ENCODE measurements around the gene ZNF697.
"Not testable (repeated sequence)": the region's sequence is repeated elsewhere in the genome, so short reads cannot be mapped to it uniquely, and the experiment has no call there.

Gene ZNF697

GRCh38 chr1:119631433-119632102 is 16.5 kb downstream of the ZNF697 start:
- Histone ChIP-seq H3K9me3 (ENCODE audit: control insufficient read depth, insufficient read depth, low read depth, low read length) (no peaks in the 10 kb centered on the region), H3K36me3 (ENCODE audit: control insufficient read depth, insufficient read depth, low read length) (peaks cover 14% of the 10 kb centered on the region; the same call in 1 of the 2 replicates), H3K27me3 (ENCODE audit: control insufficient read depth, insufficient read depth, low read length) (no peaks in the 10 kb centered on the region), H3K27ac (ENCODE audit: low read depth, low read length) (no peak overlapping the region), H3K4me1 (ENCODE audit: control insufficient read depth, insufficient read depth, low read length) (peaks cover 19% of the 10 kb centered on the region), H3K9ac (ENCODE audit: low read length) (no peak overlapping the region), H3K4me3 (ENCODE audit: low read depth, low read length) (peak overlapping the region; percentile 21; the same call in 1 of the 2 replicates)

GRCh38 chr1:119631086-119631432 is 17.0 kb downstream of the ZNF697 start:
- no peak overlapping the region; the same call in 1 of the 2 replicates for H3K4me3 ChIP-seq (ENCODE audit: low read depth, low read length)
- no peak overlapping the region for H3K27ac ChIP-seq (ENCODE audit: low read depth, low read length)
- H3K4me1 ChIP-seq (ENCODE audit: control insufficient read depth, insufficient read depth, low read length): peaks cover 19% of the 10 kb centered on the region
- no peak overlapping the region for H3K9ac ChIP-seq (ENCODE audit: low read length)
- no peaks in the 10 kb centered on the region for H3K27me3 ChIP-seq (ENCODE audit: control insufficient read depth, insufficient read depth, low read length)
- no peaks in the 10 kb centered on the region for H3K9me3 ChIP-seq (ENCODE audit: control insufficient read depth, insufficient read depth, low read depth, low read length)
- H3K36me3 ChIP-seq (ENCODE audit: control insufficient read depth, insufficient read depth, low read length): peaks cover 19% of the 10 kb centered on the region

GRCh38 chr1:119626841-119627240 is 21.2 kb downstream of the ZNF697 start:
- Histone ChIP-seq H3K9me3 (ENCODE audit: control insufficient read depth, insufficient read depth, low read depth, low read length) (no peaks in the 10 kb centered on the region), H3K36me3 (ENCODE audit: control insufficient read depth, insufficient read depth, low read length) (peaks cover 49% of the 10 kb centered on the region), H3K27me3 (ENCODE audit: control insufficient read depth, insufficient read depth, low read length) (no peaks in the 10 kb centered on the region), H3K4me3 (ENCODE audit: low read depth, low read length) (no peak overlapping the region), H3K4me1 (ENCODE audit: control insufficient read depth, insufficient read depth, low read length) (peaks cover 18% of the 10 kb centered on the region), H3K9ac (ENCODE audit: low read length) (no peak overlapping the region), H3K27ac (ENCODE audit: low read depth, low read length) (no peak overlapping the region)

GRCh38 chr1:119626011-119626545 is 22.0 kb downstream of the ZNF697 start:
- H3K36me3 ChIP-seq (ENCODE audit: control insufficient read depth, insufficient read depth, low read length): peaks cover 49% of the 10 kb centered on the region
- H3K27ac ChIP-seq (ENCODE audit: low read depth, low read length): no peak overlapping the region
- no peak overlapping the region for H3K9ac ChIP-seq (ENCODE audit: low read length)
- H3K27me3 ChIP-seq (ENCODE audit: control insufficient read depth, insufficient read depth, low read length): no peaks in the 10 kb centered on the region
- H3K4me1 ChIP-seq (ENCODE audit: control insufficient read depth, insufficient read depth, low read length): peaks cover 20% of the 10 kb centered on the region
- no peak overlapping the region for H3K4me3 ChIP-seq (ENCODE audit: low read depth, low read length)
- no peaks in the 10 kb centered on the region for H3K9me3 ChIP-seq (ENCODE audit: control insufficient read depth, insufficient read depth, low read depth, low read length)

GRCh38 chr1:119623678-119624077 is 24.4 kb downstream of the ZNF697 start:
- H3K4me3 ChIP-seq (ENCODE audit: low read depth, low read length): no peak overlapping the region
- H3K36me3 ChIP-seq (ENCODE audit: control insufficient read depth, insufficient read depth, low read length): peaks cover 49% of the 10 kb centered on the region
- H3K9me3 ChIP-seq (ENCODE audit: control insufficient read depth, insufficient read depth, low read depth, low read length): no peaks in the 10 kb centered on the region
- no peaks in the 10 kb centered on the region for H3K27me3 ChIP-seq (ENCODE audit: control insufficient read depth, insufficient read depth, low read length)
- H3K27ac ChIP-seq (ENCODE audit: low read depth, low read length): no peak overlapping the region
- no peak overlapping the region for H3K9ac ChIP-seq (ENCODE audit: low read length)
- peaks cover 23% of the 10 kb centered on the region for H3K4me1 ChIP-seq (ENCODE audit: control insufficient read depth, insufficient read depth, low read length)

- H3K27ac ChIP-seq (ENCODE audit: low read depth, low read length): no peak overlapping the region
- H3K27me3 ChIP-seq (ENCODE audit: control insufficient read depth, insufficient read depth, low read length): no peaks in the 10 kb centered on the region
- no peaks in the 10 kb centered on the region for H3K9me3 ChIP-seq (ENCODE audit: control insufficient read depth, insufficient read depth, low read depth, low read length)
- no peak overlapping the region for H3K9ac ChIP-seq (ENCODE audit: low read length)
- H3K36me3 ChIP-seq (ENCODE audit: control insufficient read depth, insufficient read depth, low read length): peaks cover 49% of the 10 kb centered on the region
- no peak overlapping the region for H3K4me3 ChIP-seq (ENCODE audit: low read depth, low read length)
- peaks cover 28% of the 10 kb centered on the region for H3K4me1 ChIP-seq (ENCODE audit: control insufficient read depth, insufficient read depth, low read length)
Measured at GRCh38 chr1:119623193-119623515, 24.9 kb downstream of the ZNF697 start.

GRCh38 chr1:119622311-119623192 is 25.5 kb downstream of the ZNF697 start:
- no peaks in the 10 kb centered on the region for H3K9me3 ChIP-seq (ENCODE audit: control insufficient read depth, insufficient read depth, low read depth, low read length)
- no peak overlapping the region for H3K27ac ChIP-seq (ENCODE audit: low read depth, low read length)
- no peaks in the 10 kb centered on the region for H3K27me3 ChIP-seq (ENCODE audit: control insufficient read depth, insufficient read depth, low read length)
- H3K9ac ChIP-seq (ENCODE audit: low read length): no peak overlapping the region
- H3K4me3 ChIP-seq (ENCODE audit: low read depth, low read length): no peak overlapping the region
- peaks cover 28% of the 10 kb centered on the region for H3K4me1 ChIP-seq (ENCODE audit: control insufficient read depth, insufficient read depth, low read length)
- H3K36me3 ChIP-seq (ENCODE audit: control insufficient read depth, insufficient read depth, low read length): peaks cover 49% of the 10 kb centered on the region

GRCh38 chr1:119621705-119622104 is 26.4 kb downstream of the ZNF697 start:
- H3K4me3 ChIP-seq (ENCODE audit: low read depth, low read length): no peak overlapping the region
- H3K9ac ChIP-seq (ENCODE audit: low read length): no peak overlapping the region
- H3K27me3 ChIP-seq (ENCODE audit: control insufficient read depth, insufficient read depth, low read length): no peaks in the 10 kb centered on the region
- H3K4me1 ChIP-seq (ENCODE audit: control insufficient read depth, insufficient read depth, low read length): peaks cover 28% of the 10 kb centered on the region
- H3K36me3 ChIP-seq (ENCODE audit: control insufficient read depth, insufficient read depth, low read length): peaks cover 44% of the 10 kb centered on the region
- H3K9me3 ChIP-seq (ENCODE audit: control insufficient read depth, insufficient read depth, low read depth, low read length): no peaks in the 10 kb centered on the region
- H3K27ac ChIP-seq (ENCODE audit: low read depth, low read length): no peak overlapping the region

GRCh38 chr1:119617751-119618691 is 30.0 kb downstream of the ZNF697 start:
- Histone ChIP-seq H3K36me3 (ENCODE audit: control insufficient read depth, insufficient read depth, low read length) (peaks cover 12% of the 10 kb centered on the region), H3K27me3 (ENCODE audit: control insufficient read depth, insufficient read depth, low read length) (no peaks in the 10 kb centered on the region), H3K9ac (ENCODE audit: low read length) (no peak overlapping the region), H3K9me3 (ENCODE audit: control insufficient read depth, insufficient read depth, low read depth, low read length) (no peaks in the 10 kb centered on the region), H3K27ac (ENCODE audit: low read depth, low read length) (no peak overlapping the region), H3K4me3 (ENCODE audit: low read depth, low read length) (no peak overlapping the region), H3K4me1 (ENCODE audit: control insufficient read depth, insufficient read depth, low read length) (peaks cover 28% of the 10 kb centered on the region)

- H3K27me3 ChIP-seq (ENCODE audit: control insufficient read depth, insufficient read depth, low read length); H3K27ac ChIP-seq (ENCODE audit: low read depth, low read length); H3K4me3 ChIP-seq (ENCODE audit: low read depth, low read length); H3K36me3 ChIP-seq (ENCODE audit: control insufficient read depth, insufficient read depth, low read length); H3K9me3 ChIP-seq (ENCODE audit: control insufficient read depth, insufficient read depth, low read depth, low read length); H3K9ac ChIP-seq (ENCODE audit: low read length): not testable (repeated sequence)
- H3K4me1 ChIP-seq (ENCODE audit: control insufficient read depth, insufficient read depth, low read length): peaks cover 17% of the 10 kb centered on the region
Measured at GRCh38 chr1:119616748-119617147, 31.3 kb downstream of the ZNF697 start.
